Neutrophil (primary cell): ENCODE results near the gene NDUFS4.

Experiments
- H3K27ac ChIP-seq: fragments of 200-600 bp; sonication (generic); 2 replicates; pipeline ENCODE4 v1.5.1; 2016; ENCODE audit warnings: mild to moderate bottlenecking, moderate library complexity
- H3K27me3 ChIP-seq: fragments of 200-600 bp; sonication (generic); 2 replicates; pipeline ENCODE4 v1.6.0; 2016; ENCODE audit warnings: mild to moderate bottlenecking
- H3K36me3 ChIP-seq: fragments of 200-600 bp; sonication (generic); 2 replicates; pipeline ENCODE4 v1.5.1; 2017
- H3K4me1 ChIP-seq, 2 experiments: fragments of 200-600 bp in 1 of 2; sonication (generic) in 1 of 2; 1 replicate in 1 of 2; 2 replicates in 1 of 2; pipeline versions ENCODE4 v1.5.1 to v1.6.1; 2013 to 2016; ENCODE audit warnings: low read depth in 1 of 2, low read length in 1 of 2, mild to moderate bottlenecking in 1 of 2, moderate library complexity in 1 of 2; ENCODE audit not compliant: control insufficient read depth in 1 of 2, insufficient read depth in 1 of 2
- H3K4me3 ChIP-seq, 2 experiments: fragments of 200-600 bp in 1 of 2; sonication (generic) in 1 of 2; 1 replicate in 1 of 2; 2 replicates in 1 of 2; pipeline ENCODE4 v1.5.1; 2013 to 2016; ENCODE audit warnings: low read depth in 1 of 2, low read length in 1 of 2, mild to moderate bottlenecking in 1 of 2, moderate library complexity in 1 of 2
- H3K9me3 ChIP-seq: fragments of 200-600 bp; sonication (generic); 2 replicates; pipeline ENCODE4 v1.5.1; 2016
- TF ChIP-seq, protein P1 (sequence below): fragments of 200-600 bp; sonication (generic); IDR thresholded peaks from 2 replicates; pipeline ENCODE4 v1.5.1; 2016; ENCODE audit warnings: antibody characterized with exemption

Gene NDUFS4

DNA sequence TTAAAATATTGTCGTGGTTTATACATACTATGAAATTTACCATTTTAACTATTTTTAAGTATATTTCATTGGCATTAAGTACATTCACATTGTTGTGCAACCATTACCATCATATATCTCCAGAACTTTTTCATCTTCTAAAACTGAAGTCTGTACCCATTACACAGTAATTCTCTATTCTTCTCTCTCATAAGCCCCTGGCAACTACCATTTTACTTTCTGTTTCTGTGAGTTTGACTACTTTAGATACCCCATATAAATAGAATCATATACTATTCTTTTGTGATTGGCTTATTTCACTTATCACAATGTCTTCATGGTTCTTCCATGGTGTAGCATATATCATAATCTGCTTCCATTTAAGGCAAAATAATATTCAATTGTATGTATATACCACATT lies 30.3 kb downstream of the NDUFS4 start:
- Histone ChIP-seq H3K27ac (no peak overlapping the region), H3K9me3 (no peaks in the 10 kb centered on the region), H3K27me3 (no peaks in the 10 kb centered on the region), H3K36me3 (no peaks in the 10 kb centered on the region), H3K4me3 (no peak overlapping the region), H3K4me1 (no peaks in the 10 kb centered on the region)
- TF ChIP-seq, protein P1, sequence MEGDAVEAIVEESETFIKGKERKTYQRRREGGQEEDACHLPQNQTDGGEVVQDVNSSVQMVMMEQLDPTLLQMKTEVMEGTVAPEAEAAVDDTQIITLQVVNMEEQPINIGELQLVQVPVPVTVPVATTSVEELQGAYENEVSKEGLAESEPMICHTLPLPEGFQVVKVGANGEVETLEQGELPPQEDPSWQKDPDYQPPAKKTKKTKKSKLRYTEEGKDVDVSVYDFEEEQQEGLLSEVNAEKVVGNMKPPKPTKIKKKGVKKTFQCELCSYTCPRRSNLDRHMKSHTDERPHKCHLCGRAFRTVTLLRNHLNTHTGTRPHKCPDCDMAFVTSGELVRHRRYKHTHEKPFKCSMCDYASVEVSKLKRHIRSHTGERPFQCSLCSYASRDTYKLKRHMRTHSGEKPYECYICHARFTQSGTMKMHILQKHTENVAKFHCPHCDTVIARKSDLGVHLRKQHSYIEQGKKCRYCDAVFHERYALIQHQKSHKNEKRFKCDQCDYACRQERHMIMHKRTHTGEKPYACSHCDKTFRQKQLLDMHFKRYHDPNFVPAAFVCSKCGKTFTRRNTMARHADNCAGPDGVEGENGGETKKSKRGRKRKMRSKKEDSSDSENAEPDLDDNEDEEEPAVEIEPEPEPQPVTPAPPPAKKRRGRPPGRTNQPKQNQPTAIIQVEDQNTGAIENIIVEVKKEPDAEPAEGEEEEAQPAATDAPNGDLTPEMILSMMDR, result no peak

DNA sequence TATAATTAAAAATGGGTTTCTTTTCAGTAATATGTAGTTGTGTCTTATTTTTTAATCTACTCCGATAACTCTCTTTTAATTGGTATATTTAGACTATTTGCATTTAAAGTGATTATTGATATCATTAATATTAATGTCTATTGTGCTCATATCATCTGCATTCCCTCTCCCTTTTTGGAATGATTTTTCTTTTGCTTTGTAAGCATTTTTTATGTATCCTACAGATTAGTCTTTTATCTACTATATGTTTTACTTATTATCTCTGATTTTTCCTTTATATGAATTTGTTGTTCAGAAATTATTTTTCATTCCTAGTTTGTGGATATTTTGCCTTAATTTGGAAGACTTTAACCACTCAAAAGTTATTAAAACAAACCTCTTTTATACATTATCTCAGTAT lies 34.0 kb downstream of the NDUFS4 start:
- Histone ChIP-seq H3K27ac (no peak overlapping the region), H3K27me3 (no peaks in the 10 kb centered on the region), H3K4me1 (no peaks in the 10 kb centered on the region), H3K36me3 (no peaks in the 10 kb centered on the region), H3K4me3 (no peak overlapping the region), H3K9me3 (no peaks in the 10 kb centered on the region)
- TF ChIP-seq, protein P1, result no peak

DNA sequence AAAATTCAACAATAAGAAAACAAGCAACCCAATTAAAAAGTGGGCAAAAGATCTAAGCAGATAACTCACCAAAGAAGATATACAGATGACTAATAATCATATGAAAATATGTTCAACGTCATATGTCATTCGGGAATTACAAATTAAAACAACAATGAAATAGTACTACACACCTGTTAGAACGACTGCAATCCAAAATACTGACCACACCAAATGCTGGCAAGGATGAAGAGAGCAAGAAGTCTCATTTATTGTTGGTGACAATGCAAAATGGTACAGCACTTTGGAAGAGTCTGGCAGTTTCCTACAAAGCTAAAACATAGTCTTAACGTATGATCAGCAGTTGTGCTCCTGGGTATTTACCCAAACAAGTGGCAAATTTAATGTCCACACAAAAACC lies 37.5 kb downstream of the NDUFS4 start:
- no peak overlapping the region for H3K4me3 ChIP-seq
- no peaks in the 10 kb centered on the region for H3K36me3 ChIP-seq
- H3K4me1 ChIP-seq, result no peaks in the 10 kb centered on the region
- H3K27ac ChIP-seq, result no peak overlapping the region
- H3K27me3 ChIP-seq, result no peaks in the 10 kb centered on the region
- no peaks in the 10 kb centered on the region for H3K9me3 ChIP-seq
- TF ChIP-seq, protein P1, result no peak

DNA sequence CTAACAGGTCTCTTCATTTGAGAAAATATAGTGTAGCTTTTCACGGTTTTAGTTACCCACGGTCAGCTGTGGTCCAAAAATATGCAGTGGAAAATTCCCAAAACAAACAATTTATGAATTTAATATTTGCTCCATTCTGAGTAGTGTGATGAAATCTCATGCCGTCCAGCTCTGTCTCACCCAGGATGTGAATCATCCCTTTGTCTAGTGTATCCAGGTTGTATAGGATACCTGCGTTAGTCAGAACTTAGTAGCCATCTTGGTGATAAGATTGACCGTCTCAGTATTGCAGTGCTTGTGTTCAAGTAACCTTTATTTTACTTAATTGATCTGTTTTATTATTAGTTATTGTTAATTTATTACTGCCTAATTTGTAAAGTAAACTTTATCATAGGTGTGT lies 41.1 kb downstream of the NDUFS4 start:
- H3K9me3 ChIP-seq, result no peaks in the 10 kb centered on the region
- no peaks in the 10 kb centered on the region for H3K4me1 ChIP-seq
- TF ChIP-seq, protein P1, result no peak
- H3K36me3 ChIP-seq, result peaks cover 13% of the 10 kb centered on the region
- no peak overlapping the region for H3K4me3 ChIP-seq
- no peaks in the 10 kb centered on the region for H3K27me3 ChIP-seq
- no peak overlapping the region for H3K27ac ChIP-seq

DNA sequence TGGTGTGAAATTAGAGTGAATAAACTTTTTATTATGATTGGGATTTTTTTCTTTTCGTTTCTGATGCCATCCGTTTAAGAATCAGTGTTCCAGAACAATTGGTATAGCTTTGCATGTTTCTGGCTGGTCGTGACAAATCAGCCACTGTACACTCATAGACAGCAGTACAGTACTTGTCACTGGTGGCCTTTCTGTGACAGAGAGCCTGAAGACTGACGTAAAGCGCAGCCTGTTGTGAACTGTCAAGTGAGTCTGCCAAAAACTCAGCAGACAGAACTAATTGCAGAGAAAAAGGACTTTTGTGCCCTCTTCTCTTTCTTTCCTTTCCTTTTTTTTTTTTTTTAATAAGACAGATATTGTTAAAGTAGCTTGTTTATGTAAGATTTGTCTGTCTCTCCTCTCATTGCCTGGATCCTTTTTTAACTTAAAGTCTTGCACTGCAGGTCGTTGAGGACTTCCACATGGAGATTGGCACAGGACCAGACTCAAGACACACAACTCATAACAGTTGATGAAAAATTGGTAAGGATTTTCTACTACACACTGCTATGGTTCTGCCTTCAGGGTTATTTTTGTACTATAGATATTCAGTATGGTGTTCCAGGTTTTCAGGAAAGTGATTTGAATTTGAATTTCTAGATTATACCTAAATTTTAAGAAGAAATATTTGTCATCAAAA lies 42.7 kb downstream of the NDUFS4 start:
- no peak overlapping the region for H3K4me3 ChIP-seq
- no peaks in the 10 kb centered on the region for H3K4me1 ChIP-seq
- H3K9me3 ChIP-seq, result no peaks in the 10 kb centered on the region
- TF ChIP-seq, protein P1, result no peak
- H3K27me3 ChIP-seq, result no peaks in the 10 kb centered on the region
- peaks cover 19% of the 10 kb centered on the region for H3K36me3 ChIP-seq
- H3K27ac ChIP-seq, result no peak overlapping the region
